GM23338 (cell line): ENCODE measurements around the gene C22orf15. TPM values are rescaled to one million over a fixed set of nuclear protein-coding genes. Genes with fewer than 3 reads are reported as not detected.
A peak's percentile ranks its signal among the peaks of the same experiment; 100 is the strongest.

ENCODE experiments used
- ATAC-seq: fragments of 200-7000 bp; cut with Tn5 transposase; 3 replicates; pipeline ENCODE4 v1.9.1; 2020
- DNase-seq: peaks from one replicate; pipeline ENCODE4 v3.0.0-alpha.2; 2015; ENCODE audit warnings: low spot score
- H2AFZ ChIP-seq: fragments of 200-600 bp; sonication (generic); 2 replicates; pipeline ENCODE4 v1.8.0; 2016; ENCODE audit warnings: antibody characterized with exemption, mild to moderate bottlenecking, moderate library complexity
- H3F3A ChIP-seq: fragments of 200-600 bp; sonication (generic); replicated peaks from 2 replicates; pipeline ENCODE4 v1.8.0; 2017; ENCODE audit warnings: antibody characterized with exemption, mixed run types, low read depth
- H3K27ac ChIP-seq: fragments of 200-600 bp; sonication (generic); 2 replicates; pipeline ENCODE4 v1.6.1; 2016; ENCODE audit warnings: low read depth
- H3K27me3 ChIP-seq: fragments of 200-600 bp; sonication (generic); 2 replicates; pipeline ENCODE4 v1.8.0; 2016; ENCODE audit warnings: mild to moderate bottlenecking, mixed run types, moderate library complexity; ENCODE audit not compliant: insufficient read depth
- H3K36me3 ChIP-seq: fragments of 200-600 bp; sonication (generic); 2 replicates; pipeline ENCODE4 v1.8.0; 2016; ENCODE audit warnings: mild to moderate bottlenecking; ENCODE audit not compliant: insufficient read depth
- H3K4me1 ChIP-seq: fragments of 200-600 bp; sonication (generic); 2 replicates; pipeline ENCODE4 v1.8.0; 2016; ENCODE audit warnings: mild to moderate bottlenecking, moderate library complexity; ENCODE audit not compliant: insufficient read depth
- H3K4me2 ChIP-seq: fragments of 200-600 bp; sonication (generic); 2 replicates; pipeline ENCODE4 v1.7.1; 2017; ENCODE audit warnings: mixed run types
- H3K4me3 ChIP-seq: fragments of 200-600 bp; sonication (generic); 2 replicates; pipeline ENCODE4 v1.6.1; 2016; ENCODE audit warnings: mixed run types
- H3K79me2 ChIP-seq: fragments of 200-600 bp; sonication (generic); replicated peaks from 2 replicates; pipeline ENCODE4 v1.8.0; 2017; ENCODE audit warnings: mild to moderate bottlenecking; ENCODE audit not compliant: insufficient read depth
- H3K9me2 ChIP-seq: fragments of 200-600 bp; sonication (generic); 2 replicates; pipeline ENCODE4 v1.8.0; 2017; ENCODE audit not compliant: insufficient read depth
- H4K20me1 ChIP-seq: fragments of 200-600 bp; sonication (generic); replicated peaks from 2 replicates; pipeline ENCODE4 v1.8.0; 2017; ENCODE audit warnings: mild to moderate bottlenecking; ENCODE audit not compliant: insufficient read depth
- H3K27ac Mint-ChIP-seq: 2 replicates; pipeline ENCODE4 v1.8.0; 2020; ENCODE audit warnings: inconsistent platforms, mild to moderate bottlenecking, moderate library complexity, mixed read lengths
- H3K27me3 Mint-ChIP-seq: 3 replicates; pipeline ENCODE4 v1.8.0; 2022; ENCODE audit warnings: low read depth, mild to moderate bottlenecking, moderate library complexity, mixed read lengths, inconsistent platforms; ENCODE audit not compliant: insufficient read depth, poor library complexity
- H3K36me3 Mint-ChIP-seq: 3 replicates; pipeline ENCODE4 v1.8.0; 2021; ENCODE audit warnings: low read depth, mild to moderate bottlenecking, inconsistent platforms, moderate library complexity, mixed read lengths
- H3K4me1 Mint-ChIP-seq: 3 replicates; pipeline ENCODE4 v1.8.0; 2020; ENCODE audit warnings: mild to moderate bottlenecking, inconsistent platforms, mixed read lengths
- H3K4me3 Mint-ChIP-seq: 3 replicates; pipeline ENCODE4 v1.8.0; 2021; ENCODE audit warnings: moderate library complexity, mild to moderate bottlenecking, inconsistent platforms, mixed read lengths
- H3K9me3 Mint-ChIP-seq: 3 replicates; pipeline ENCODE4 v1.8.0; 2020; ENCODE audit warnings: moderate library complexity, mild to moderate bottlenecking, inconsistent platforms, mixed read lengths
- CREB1 ChIP-seq: fragments of 250-450 bp; sonication (Bioruptor Pico); IDR thresholded peaks from 2 replicates; pipeline ENCODE4 v1.5.0; 2020; ENCODE audit warnings: low read depth, mild to moderate bottlenecking, moderate library complexity
- CTCF ChIP-seq, 2 experiments: fragments of 200-600 bp in 1 of 2; sonication (generic) in 1 of 2; conservative IDR thresholded peaks; 2 replicates each; pipeline versions ENCODE4 v1.5.1 to v1.6.1; 2016 to 2017; ENCODE audit warnings: antibody characterized with exemption in 2 of 2, low read depth in 2 of 2, mild to moderate bottlenecking in 2 of 2, moderate library complexity in 1 of 2
- ETS1 ChIP-seq: IDR thresholded peaks from 2 replicates; pipeline ENCODE4 v1.6.1; 2016; ENCODE audit warnings: antibody characterized with exemption
- EZH2 ChIP-seq: fragments of 200-600 bp; sonication (generic); IDR thresholded peaks from one replicate; pipeline ENCODE4 v1.8.0; 2017; ENCODE audit warnings: antibody characterized with exemption, mild to moderate bottlenecking, low read depth; ENCODE audit not compliant: unreplicated experiment
- EZH2phosphoT487 ChIP-seq: fragments of 200-600 bp; sonication (generic); IDR thresholded peaks from one replicate; pipeline ENCODE4 v1.8.1; 2018; ENCODE audit warnings: antibody characterized with exemption; ENCODE audit not compliant: unreplicated experiment
- JUNB ChIP-seq: IDR thresholded peaks from one replicate; pipeline ENCODE4 v1.6.1; 2016; ENCODE audit warnings: antibody characterized with exemption; ENCODE audit not compliant: unreplicated experiment
- NANOG ChIP-seq: IDR thresholded peaks from 2 replicates; pipeline ENCODE4 v1.6.1; 2016; ENCODE audit warnings: antibody characterized with exemption, borderline replicate concordance
- POLR2AphosphoS5 ChIP-seq: IDR thresholded peaks from 2 replicates; pipeline ENCODE4 v1.6.1; 2016; ENCODE audit warnings: antibody characterized with exemption, low read depth
- REST ChIP-seq: IDR thresholded peaks from one replicate; pipeline ENCODE4 v1.6.1; 2018; ENCODE audit warnings: antibody characterized with exemption; ENCODE audit not compliant: unreplicated experiment
- STAT1 ChIP-seq: IDR thresholded peaks from one replicate; pipeline ENCODE4 v1.6.1; 2016; ENCODE audit warnings: antibody characterized with exemption; ENCODE audit not compliant: unreplicated experiment
- ZNF114 ChIP-seq: fragments of 250-450 bp; sonication (Bioruptor Pico); IDR thresholded peaks from 2 replicates; pipeline ENCODE4 v1.5.0; 2020; ENCODE audit warnings: mild to moderate bottlenecking, moderate library complexity
- ZNF331 ChIP-seq: fragments of 250-450 bp; sonication (Bioruptor Pico); IDR thresholded peaks from 2 replicates; pipeline ENCODE4 v1.5.0; 2020; ENCODE audit warnings: low read depth, mild to moderate bottlenecking, moderate library complexity
- ZNF462 ChIP-seq: fragments of 250-450 bp; sonication (Bioruptor Pico); IDR thresholded peaks from 2 replicates; pipeline ENCODE4 v1.5.0; 2020; ENCODE audit warnings: mild to moderate bottlenecking, moderate library complexity
- polyA plus RNA-seq: library from polyadenylated mRNA; unstranded; fragments of >200 nt; fragmentation: Nextera tagmentation; extraction: Ambion mirVana; gene quantifications from 2 replicates; pipeline ENCODE4 v1.2.1, GENCODE V29; 2016
- total RNA-seq: library from RNA; depleted of rRNA; stranded (reverse); fragments of >200 nt; shearing (Covaris generic); gene quantifications from 2 replicates; pipeline ENCODE4 v1.2.3, GENCODE V29; 2014

The C22orf15 gene
- total and polyA plus RNA-seq, 2 experiments from 2014 or later = 3.6 to 9.3 TPM

- Histone ChIP-seq H3K4me3 (peak overlapping the region; percentile 91), H3K36me3 (no peaks in the 10 kb centered on the region), H3K27me3 (no peaks in the 10 kb centered on the region), H3K9me2 (no peaks in the 10 kb centered on the region), H3K27ac (no peak overlapping the region), H3K79me2 (no peaks in the 10 kb centered on the region; the same call in 1 of the 2 replicates), H3F3A (0 out of 2 replicates have a peak, but pooled peaks cover 5% of the 10 kb centered on the region), H3K4me1 (peaks cover 10% of the 10 kb centered on the region), H3K4me2 (peak overlapping the region; percentile 95), H2AFZ (no peak overlapping the region), H4K20me1 (no peaks in the 10 kb centered on the region)
- H3K27me3 Mint-ChIP-seq = peaks cover 20% of the 10 kb centered on the region
- H3K4me3 Mint-ChIP-seq = peak overlapping the region; percentile 80
- H3K4me1 Mint-ChIP-seq = peaks cover 29% of the 10 kb centered on the region
- peaks cover 7% of the 10 kb centered on the region for H3K36me3 Mint-ChIP-seq
- DNase-seq = no peak
- no peak overlapping the region for H3K27ac Mint-ChIP-seq
- ATAC-seq = no peak
- no peaks in the 10 kb centered on the region for H3K9me3 Mint-ChIP-seq
- TF ChIP-seq ETS1 (no peak), NANOG (no peak), ZNF331 (CRISPR knock-in tag) (no peak), ZNF462 (CRISPR knock-in tag) (no peak), EZH2 (no peak), STAT1 (no peak), EZH2phosphoT487 (no peak), CREB1 (no peak), POLR2AphosphoS5 (no peak), REST (no peak), CTCF (conservative IDR thresholded peaks at IDR 0.05; ENCODE audit: low read depth in 2 of 2) (no peak), ZNF114 (no peak), JUNB (no peak)
These were observed 12.9 kb upstream of the C22orf15 start for GRCh38 chr22:23749841-23750301.
